GM21529 (cell line): ENCODE results near the gene LILRA6.
"Not testable (repeated sequence)": the region's sequence is repeated elsewhere in the genome, so short reads cannot be mapped to it uniquely, and the experiment has no call there.

Experiments used
- ATAC-seq: cut with Tn5 transposase; IDR thresholded peaks from one replicate; pipeline ENCODE4 v1.9.1; 2021; ENCODE audit not compliant: unreplicated experiment

LILRA6 gene

DNA sequence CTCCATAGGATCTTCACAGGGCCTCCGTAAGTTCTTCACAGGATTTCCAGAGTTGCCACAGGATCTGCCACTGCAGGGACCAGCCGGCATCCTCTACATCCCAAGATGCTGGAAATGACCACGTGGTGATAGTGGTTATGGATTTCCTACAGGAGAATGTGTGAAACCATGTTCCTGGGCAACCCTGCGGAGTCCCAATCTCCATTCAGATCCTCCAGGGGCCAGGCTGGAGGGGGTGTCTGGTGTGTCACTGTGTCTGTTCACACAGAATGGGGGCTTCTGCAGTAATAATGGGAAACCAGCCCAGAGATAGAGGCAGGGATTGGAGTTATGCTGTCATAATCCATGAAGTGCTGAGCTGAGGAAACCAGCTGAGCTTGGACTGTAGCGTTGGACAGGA is 8.6 kb downstream of the LILRA6 start:
- ATAC-seq, result no peak

DNA sequence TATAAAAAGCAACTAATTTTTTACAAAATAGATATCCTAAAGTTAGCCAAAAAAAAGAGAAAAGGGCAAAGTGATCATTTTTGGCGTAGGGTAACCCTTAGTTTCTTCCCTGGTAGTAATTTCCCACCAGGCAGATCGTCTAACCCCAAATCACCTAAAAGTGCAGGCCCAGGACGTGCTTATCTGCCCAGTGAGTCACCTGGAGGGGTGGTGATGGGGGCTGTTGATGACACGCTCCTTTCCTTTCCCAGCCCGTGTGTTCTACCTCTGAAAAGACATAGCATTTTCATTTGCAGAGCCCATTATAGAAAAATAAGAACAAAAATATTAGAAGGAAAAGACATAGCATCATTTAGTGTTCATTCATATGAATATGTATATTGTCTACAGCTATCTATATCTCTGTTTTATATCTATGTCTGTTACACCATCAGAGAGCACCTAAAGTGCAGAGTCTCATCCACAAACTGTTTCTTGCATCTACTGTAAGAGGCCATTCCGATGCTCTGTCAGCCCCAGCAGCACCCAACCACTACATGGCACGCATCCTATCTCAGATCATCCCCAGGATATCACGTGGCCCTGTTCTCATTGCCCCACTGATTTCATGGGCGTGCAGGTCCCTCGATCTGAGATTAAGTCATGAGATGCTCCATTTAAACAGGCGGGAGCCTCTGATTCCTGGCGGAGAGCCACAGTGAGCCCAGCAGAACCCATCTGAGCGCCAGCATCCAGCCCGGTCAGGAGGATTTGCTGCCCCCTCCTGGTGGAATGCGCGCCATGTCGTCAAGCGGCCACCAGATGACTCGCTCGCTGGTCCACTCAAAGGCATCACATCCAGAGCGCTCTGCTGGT is 11.3 kb downstream of the LILRA6 start:
- no peak for ATAC-seq

DNA sequence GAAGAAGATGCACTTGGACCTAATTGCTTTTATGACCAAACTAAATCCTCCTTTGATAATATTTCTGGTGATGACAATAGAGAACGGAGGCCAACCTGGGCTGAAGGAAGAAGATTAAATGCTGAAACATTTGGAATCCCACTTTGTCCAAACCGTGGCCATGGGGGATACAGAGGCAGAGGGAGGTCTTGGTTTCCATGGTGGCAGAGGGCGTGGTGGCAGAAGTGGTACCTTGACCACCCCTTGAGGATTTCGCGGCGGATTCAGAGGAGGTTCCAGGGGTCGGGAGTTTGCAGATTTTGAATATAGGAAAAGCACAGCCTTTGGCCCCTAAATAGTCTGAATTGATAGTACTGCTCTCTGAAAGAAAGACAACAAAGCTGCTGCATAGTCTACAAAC is 12.6 kb downstream of the LILRA6 start:
- no peak for ATAC-seq

DNA sequence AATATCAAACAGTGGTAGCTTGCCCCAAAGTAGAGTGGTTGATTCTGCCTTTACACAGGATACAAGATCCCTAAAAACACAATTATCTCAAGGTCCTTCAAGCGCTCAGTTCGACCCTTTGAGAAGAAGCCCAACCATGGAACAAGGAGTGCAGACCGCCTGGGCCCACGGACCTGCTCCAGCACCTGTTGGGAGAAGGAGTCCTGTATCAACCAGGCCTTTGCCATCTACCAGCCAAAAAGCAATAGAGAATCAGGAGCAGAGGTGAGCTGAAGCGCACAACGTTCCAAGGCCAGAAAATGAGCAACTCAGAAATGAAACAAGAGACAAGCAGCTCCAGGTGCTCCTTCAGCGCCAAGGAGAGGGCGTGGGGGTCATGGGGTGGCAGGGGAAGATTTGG is 13.4 kb downstream of the LILRA6 start:
- no peak for ATAC-seq

- not testable (repeated sequence) for ATAC-seq
These were observed 18.0 kb downstream of the LILRA6 start for GRCh38 chr19:54224619-54225018.

DNA sequence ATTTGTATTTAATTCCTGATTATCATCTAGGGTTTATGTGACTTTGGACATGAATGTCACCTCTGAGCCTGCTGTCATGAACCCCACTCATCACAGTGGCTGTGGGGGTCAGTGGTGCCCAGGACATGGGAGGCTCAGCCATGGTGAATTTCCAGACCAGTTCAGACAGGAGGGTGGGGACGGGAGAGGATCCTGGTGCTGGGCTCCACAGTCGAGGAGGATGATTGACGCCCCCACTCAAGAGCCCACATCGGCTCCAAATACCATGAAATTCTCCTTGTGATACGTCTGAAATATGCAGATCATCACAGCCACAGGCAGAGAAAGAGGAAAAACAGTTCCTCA is 18.7 kb downstream of the LILRA6 start:
- not testable (repeated sequence) for ATAC-seq

- not testable (repeated sequence) for ATAC-seq
These were observed 19.2 kb downstream of the LILRA6 start for GRCh38 chr19:54223277-54223936.

DNA sequence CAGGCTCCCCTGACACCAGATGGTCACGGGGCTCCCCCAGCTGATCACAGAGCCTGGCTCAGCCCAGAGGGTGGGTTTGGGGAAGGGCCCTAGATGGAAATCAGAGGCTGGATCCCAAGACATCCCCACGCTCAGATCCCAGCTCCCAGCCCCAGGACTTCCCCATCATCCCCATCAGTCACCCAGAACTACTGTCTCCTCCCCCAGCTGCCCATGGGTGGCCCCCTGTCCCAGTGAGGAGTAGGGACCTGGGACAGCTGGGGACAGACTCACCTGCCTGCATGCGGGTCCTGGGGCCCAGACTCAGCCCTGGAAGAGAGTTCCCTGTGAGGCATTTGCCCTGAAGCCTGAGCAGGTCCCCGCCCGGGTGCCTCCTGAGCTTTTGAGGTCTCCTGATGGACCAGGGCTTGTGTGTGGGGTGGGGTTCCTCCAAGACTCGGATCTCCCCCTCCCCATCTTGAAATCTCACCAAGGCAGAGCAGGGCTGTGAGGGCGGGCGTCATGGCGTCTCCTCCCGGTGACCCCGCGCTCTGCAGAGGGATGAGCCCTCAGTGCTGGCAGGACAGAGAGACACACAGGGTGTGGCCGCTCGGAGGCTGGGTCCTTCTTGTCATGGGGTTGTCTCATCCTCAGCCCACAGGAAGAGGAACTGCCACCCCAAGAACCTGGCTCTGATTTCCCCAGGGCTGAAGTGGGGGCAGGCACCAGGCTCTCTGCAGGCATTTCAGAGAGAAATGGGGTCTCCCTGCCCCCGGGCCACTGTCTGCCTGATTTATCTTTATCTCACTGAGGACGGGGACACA is 19.9 kb downstream of the LILRA6 start, which contains the start of gene LILRB3:
Gene LILRB3 (minus strand): TSS at position 534 of the 803 bp plus-strand sequence. CDS start 31 bp downstream, at position 503.
- not testable (repeated sequence) for ATAC-seq

GRCh38 chr19:54221947-54222346 is 20.6 kb downstream of the LILRA6 start:
- not testable (repeated sequence) for ATAC-seq

- not testable (repeated sequence) for ATAC-seq
These were observed 22.9 kb downstream of the LILRA6 start for GRCh38 chr19:54219702-54220101.

DNA sequence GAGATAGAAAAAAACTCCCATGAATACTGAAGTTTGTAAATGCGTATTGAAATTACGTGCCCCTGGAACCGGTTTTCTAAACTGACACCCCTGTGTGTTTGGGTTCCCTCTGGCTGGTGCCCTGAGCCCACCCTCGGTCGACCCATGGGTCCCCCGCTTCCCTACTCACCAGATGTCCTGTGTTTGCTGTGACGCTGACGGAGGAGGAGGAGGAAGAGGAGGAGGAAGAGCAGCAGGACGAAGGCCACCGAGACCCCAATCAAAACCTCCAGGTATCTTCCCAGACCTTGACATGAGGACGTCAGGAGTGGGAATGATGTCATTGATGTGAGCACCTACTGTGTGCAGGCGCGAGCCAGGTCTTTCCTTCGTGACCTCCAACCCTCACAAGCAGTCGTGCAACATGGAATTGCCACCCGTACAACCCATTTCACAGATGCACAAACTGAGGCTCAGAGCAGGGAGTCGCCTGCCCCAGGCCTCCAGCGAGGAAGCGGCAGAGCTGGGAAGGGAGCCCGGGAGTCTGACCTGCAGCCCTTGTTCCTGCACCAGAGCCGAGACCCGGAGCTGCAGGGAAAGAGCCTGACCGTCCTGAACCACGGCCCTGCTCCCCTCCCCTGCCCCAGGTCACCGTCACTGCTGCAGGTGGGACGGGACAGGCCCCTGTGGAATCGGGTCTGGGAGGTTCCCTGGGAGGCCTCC is 23.5 kb downstream of the LILRA6 start:
- no peak for ATAC-seq

- ATAC-seq, result no peak
These were observed 24.3 kb downstream of the LILRA6 start for GRCh38 chr19:54218259-54218658.

DNA sequence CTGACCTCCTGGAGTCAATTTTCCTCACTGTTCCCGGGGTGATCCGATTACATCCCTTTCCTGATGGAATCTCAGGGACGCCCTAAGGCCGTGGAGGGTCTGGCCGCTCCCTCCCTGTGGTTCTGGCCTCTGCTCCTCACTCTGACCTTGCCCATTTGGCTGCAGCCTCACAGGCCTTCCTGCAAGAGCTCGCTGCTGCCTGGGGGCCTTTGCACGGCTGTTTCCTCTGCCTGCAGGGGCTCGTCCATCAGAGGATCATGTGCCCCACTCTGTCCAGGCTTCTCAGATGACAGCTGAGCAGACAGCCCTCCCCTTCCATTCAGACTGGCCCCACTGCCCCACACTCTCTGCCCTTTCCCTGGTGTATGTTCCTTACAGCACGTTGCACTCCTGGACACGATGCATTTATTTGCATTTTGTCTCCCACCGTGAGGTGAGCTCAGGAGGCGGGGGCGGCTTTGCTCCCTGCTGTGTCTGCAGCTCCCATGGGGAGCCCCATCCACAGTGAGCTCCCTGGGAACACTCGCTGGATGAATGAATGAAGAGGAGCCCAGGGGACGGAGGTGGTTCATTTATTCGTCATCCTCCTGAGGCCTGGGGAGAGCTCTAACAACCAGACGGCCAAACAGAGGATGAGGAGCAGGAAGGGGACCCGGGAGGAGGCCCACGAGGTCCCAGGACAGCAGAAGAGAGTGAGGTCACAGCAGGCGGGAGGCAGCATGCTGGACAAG is 24.9 kb downstream of the LILRA6 start:
- not testable (repeated sequence) for ATAC-seq

- no peak for ATAC-seq
These were observed 25.7 kb downstream of the LILRA6 start for GRCh38 chr19:54216869-54217268.

- ATAC-seq, result not testable (repeated sequence)
These were observed 27.9 kb downstream of the LILRA6 start for GRCh38 chr19:54214734-54215133.

GRCh38 chr19:54214217-54214616 is 28.4 kb downstream of the LILRA6 start:
- ATAC-seq, result not testable (repeated sequence)

GRCh38 chr19:54211235-54211634 is 31.4 kb downstream of the LILRA6 start:
- ATAC-seq, result no peak

DNA sequence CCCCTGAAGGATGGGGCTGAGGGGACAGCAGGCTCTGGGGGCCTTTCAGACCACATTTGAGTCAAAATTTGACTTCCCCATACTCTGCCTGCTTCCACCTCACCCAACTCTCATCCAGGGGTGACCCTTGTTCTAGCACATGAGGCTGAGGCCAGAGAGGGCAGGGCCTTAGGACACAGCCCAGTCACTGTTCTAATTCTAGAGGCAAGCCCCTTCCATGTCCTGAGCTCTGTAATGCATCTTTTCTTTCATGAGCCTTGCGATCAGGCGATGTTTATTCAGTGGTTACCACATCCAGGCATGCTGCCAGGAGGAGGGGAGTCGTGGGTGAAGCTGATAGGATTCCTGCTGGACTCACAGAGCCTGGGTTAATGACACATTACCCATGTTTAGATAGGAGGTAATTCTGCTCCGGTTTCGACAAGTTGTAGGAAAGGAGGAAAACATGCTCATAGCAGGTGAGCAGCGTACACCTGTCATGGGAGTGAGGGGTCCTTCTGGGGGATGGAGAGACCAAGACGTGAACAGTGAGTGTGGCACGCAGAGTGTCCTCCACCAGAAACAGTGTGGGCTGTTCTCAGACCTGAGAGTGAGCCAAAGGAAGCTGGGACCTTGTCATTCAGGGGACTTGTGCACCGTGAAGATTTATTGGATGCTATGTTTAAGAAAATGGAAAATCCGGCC is 32.6 kb downstream of the LILRA6 start:
- ATAC-seq, result no peak

- no peak for ATAC-seq
These were observed 33.4 kb downstream of the LILRA6 start for GRCh38 chr19:54209058-54209810.
